ENCODE results near the gene TTC13. TPM values are rescaled to one million over a fixed set of nuclear protein-coding genes. Genes with fewer than 3 reads are reported as not detected.

TTC13 gene
- total and polyA plus RNA-seq, 7 donors, result 3.0 to 19.7 (median 13.6) TPM

DNA sequence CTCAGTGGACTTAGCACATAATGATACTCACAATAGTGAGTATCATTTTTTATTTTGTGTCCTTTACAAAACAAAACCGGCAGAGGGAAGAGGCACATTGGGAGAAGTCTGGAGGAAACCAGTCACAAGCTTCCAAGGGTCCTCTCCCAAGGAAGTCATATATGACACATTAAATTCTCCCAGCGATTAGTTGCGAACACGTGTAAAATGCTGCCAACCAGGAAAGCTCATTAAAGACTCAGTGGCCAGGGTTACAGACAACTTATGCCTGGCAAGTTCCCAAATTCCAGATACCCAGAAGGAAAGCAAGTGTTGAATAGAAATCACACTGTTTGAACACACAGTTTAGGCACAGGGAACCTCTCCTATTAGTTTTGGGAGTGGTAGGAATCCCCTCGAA, 52.5 kb downstream of the TTC13 start:
- no peaks in the 10 kb centered on the region for H3K9me3 ChIP-seq
- intact Hi-C loops (cut with DNase I), result no loop called here
- peaks cover 10 to 79% (median 28%) of the 10 kb centered on the region in 4 donors for H3K36me3 ChIP-seq
- 73 to 83% methylated on average over 5 of the region's 5 CpGs for WGBS, 2 donors
- H3K27ac ChIP-seq, result no peak overlapping the region
- no peak overlapping the region for H3K4me3 ChIP-seq
- no peak for DNase-seq
- H3K4me1 ChIP-seq, result no peaks in the 10 kb centered on the region
- H3K27me3 ChIP-seq, result no peaks in the 10 kb centered on the region
- TF ChIP-seq, protein P1, sequence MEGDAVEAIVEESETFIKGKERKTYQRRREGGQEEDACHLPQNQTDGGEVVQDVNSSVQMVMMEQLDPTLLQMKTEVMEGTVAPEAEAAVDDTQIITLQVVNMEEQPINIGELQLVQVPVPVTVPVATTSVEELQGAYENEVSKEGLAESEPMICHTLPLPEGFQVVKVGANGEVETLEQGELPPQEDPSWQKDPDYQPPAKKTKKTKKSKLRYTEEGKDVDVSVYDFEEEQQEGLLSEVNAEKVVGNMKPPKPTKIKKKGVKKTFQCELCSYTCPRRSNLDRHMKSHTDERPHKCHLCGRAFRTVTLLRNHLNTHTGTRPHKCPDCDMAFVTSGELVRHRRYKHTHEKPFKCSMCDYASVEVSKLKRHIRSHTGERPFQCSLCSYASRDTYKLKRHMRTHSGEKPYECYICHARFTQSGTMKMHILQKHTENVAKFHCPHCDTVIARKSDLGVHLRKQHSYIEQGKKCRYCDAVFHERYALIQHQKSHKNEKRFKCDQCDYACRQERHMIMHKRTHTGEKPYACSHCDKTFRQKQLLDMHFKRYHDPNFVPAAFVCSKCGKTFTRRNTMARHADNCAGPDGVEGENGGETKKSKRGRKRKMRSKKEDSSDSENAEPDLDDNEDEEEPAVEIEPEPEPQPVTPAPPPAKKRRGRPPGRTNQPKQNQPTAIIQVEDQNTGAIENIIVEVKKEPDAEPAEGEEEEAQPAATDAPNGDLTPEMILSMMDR (IDR thresholded peaks at IDR 0.05), result no peak
- TF ChIP-seq EP300 (IDR thresholded peaks at IDR 0.05) (no peak), POLR2AphosphoS5 (IDR thresholded peaks at IDR 0.05) (no peak), POLR2A (IDR thresholded peaks at IDR 0.05) (no peak)

DNA sequence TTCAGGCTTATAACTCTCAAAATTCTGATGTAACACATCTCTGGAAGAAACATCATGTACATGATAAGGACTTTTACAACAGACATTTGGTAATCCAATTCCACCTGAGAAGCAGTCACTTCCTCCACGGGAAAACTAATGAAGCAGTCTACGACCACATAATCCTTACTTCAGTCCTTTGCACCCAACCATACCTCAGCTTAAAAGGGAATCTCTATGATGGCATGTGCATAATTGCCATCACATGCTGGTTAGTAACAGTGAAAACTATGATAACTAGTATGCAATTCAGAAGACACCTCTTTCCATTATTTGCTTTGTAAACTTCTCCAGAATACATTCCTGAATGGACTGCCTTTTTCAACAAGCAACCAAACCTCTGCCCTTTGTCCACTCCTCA, 53.1 kb downstream of the TTC13 start:
- Histone ChIP-seq H3K9me3 (no peaks in the 10 kb centered on the region), H3K4me1 (no peaks in the 10 kb centered on the region), H3K36me3 (peaks cover 10 to 79% (median 28%) of the 10 kb centered on the region in 4 donors), H3K4me3 (no peak overlapping the region), H3K27ac (no peak overlapping the region), H3K27me3 (no peaks in the 10 kb centered on the region)
- 58 to 77% methylated on average over 2 of the region's 2 CpGs for whole genome bisulfite sequencing, 2 donors
- intact Hi-C loops (cut with DNase I), result no loop called here
- TF ChIP-seq, protein P1 (IDR thresholded peaks at IDR 0.05), result no peak
- TF ChIP-seq POLR2AphosphoS5 (IDR thresholded peaks at IDR 0.05) (no peak), EP300 (IDR thresholded peaks at IDR 0.05) (no peak), POLR2A (IDR thresholded peaks at IDR 0.05) (no peak)
- no peak for DNase-seq

DNA sequence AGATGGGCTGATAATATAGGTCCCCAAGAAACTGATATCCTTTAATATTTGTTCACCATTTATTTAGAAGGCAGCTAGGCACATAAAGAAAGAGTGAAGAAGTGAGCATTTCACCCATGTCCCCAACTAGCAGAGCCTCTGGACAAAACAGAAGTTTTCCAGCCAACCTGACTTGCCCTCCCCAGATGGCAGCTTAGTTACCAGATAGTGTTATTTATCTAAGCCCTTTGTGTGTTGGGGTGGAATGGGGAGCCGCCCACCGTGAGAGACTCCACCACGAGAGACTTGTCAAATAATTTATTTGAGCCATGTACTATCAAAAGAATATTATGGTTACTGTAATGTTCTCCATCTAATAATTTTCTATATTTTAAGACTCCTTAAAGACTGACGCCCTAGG, 55.5 kb downstream of the TTC13 start:
- no peaks in the 10 kb centered on the region for H3K27me3 ChIP-seq
- H3K27ac ChIP-seq, result no peak overlapping the region
- intact Hi-C loops (cut with DNase I), result no loop called here
- DNase-seq, result no peak
- no peaks in the 10 kb centered on the region for H3K9me3 ChIP-seq
- no peaks in the 10 kb centered on the region for H3K4me1 ChIP-seq
- WGBS, 2 donors, result 94 to 96% methylated on average over 4 of the region's 4 CpGs
- TF ChIP-seq POLR2AphosphoS5 (IDR thresholded peaks at IDR 0.05) (no peak), POLR2A (IDR thresholded peaks at IDR 0.05) (no peak), EP300 (IDR thresholded peaks at IDR 0.05) (no peak)
- TF ChIP-seq, protein P1 (IDR thresholded peaks at IDR 0.05), result no peak
- no peak overlapping the region for H3K4me3 ChIP-seq
- H3K36me3 ChIP-seq, result peaks cover 4 to 85% (median 27%) of the 10 kb centered on the region in 4 donors

DNA sequence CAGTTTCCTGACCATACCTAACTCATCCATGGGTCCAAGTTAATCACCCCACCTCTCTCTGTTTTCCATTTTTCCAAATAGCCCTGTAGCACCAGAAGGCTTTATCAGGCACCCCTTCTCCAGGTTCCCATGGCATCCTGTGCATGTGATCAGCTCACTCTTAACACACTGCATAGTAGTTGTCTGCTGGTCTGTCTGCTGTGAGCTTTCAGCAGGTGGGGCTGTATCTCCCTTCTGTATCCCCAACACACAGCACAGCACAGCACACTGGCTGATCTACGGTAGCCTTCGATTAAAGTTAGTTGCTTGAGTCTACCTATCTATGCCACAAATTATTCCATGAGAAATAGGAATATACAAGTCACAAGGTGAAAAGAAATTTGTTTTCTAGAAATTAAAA, 56.0 kb downstream of the TTC13 start:
- no peaks in the 10 kb centered on the region for H3K9me3 ChIP-seq
- H3K27me3 ChIP-seq, result no peaks in the 10 kb centered on the region
- peaks cover 0 to 80% (median 27%) of the 10 kb centered on the region in 4 donors for H3K36me3 ChIP-seq
- no peak for DNase-seq
- TF ChIP-seq POLR2AphosphoS5 (IDR thresholded peaks at IDR 0.05) (no peak), POLR2A (IDR thresholded peaks at IDR 0.05) (no peak), EP300 (IDR thresholded peaks at IDR 0.05) (no peak)
- TF ChIP-seq, protein P1 (IDR thresholded peaks at IDR 0.05), result no peak
- H3K4me3 ChIP-seq, result no peak overlapping the region
- H3K4me1 ChIP-seq, result no peaks in the 10 kb centered on the region
- WGBS, 2 donors, result 93 to 98% methylated on average over 2 of the region's 2 CpGs
- intact Hi-C loops (cut with DNase I), result no loop called here
- no peak overlapping the region for H3K27ac ChIP-seq

DNA sequence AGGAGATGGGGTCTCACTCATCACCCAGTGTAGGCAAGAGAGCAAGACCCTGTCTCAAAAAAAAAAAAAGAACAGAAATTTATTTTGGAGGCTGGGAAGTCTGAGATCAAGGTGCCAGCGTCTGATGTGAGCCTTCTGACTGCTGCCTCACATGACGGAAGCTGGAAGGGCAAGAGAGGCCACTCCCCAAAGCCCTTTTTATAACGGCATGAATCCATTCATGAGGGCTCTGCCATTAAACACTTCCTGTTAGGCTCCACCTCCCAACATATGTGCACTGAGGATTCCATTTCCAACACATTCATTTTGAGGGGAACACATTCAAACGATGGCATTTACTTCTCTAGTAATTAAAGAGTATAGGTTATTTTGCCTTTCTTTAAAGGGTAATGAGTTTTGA, 59.5 kb downstream of the TTC13 start:
- no peaks in the 10 kb centered on the region for H3K27me3 ChIP-seq
- H3K27ac ChIP-seq, result no peak overlapping the region
- intact Hi-C loops (cut with DNase I), result loop anchor here (10.0 kb wide), 1 partner anchor 296 kb away; no protein-coding TSS in a partner anchor
- TF ChIP-seq EP300 (IDR thresholded peaks at IDR 0.05), result no peak
- TF ChIP-seq, protein P1 (IDR thresholded peaks at IDR 0.05), result no peak
- peaks cover 0 to 58% (median 18%) of the 10 kb centered on the region in 4 donors for H3K36me3 ChIP-seq
- H3K4me3 ChIP-seq, result no peak overlapping the region
- no peak for DNase-seq
- WGBS, 2 donors, result 8 to 56% methylated on average over 4 of the region's 4 CpGs
- H3K4me1 ChIP-seq, result no peaks in the 10 kb centered on the region
- no peaks in the 10 kb centered on the region for H3K9me3 ChIP-seq

Data from sigmoid colon (tissue), 7 donors.